NCI-H2081 (cell line): ENCODE measurements around the gene PPEF1.
"Not testable (repeated sequence)": the region's sequence is repeated elsewhere in the genome, so short reads cannot be mapped to it uniquely, and the experiment has no call there.

Experiments used
- DNase-seq, 2 experiments: peaks; one replicate each; lab custom pipeline; 2025; lab: John Stamatoyannopoulos, UW

Gene PPEF1

GRCh38 chrX:18702362-18703195, 4.9 kb upstream of the PPEF1 start:
- DNase-seq: no peak

GRCh38 chrX:18709833-18710232, 2.4 kb downstream of the PPEF1 start:
- no peak for DNase-seq

GRCh38 chrX:18714910-18715309, 7.5 kb downstream of the PPEF1 start:
- no peak for DNase-seq

- DNase-seq: no peak
Measured at GRCh38 chrX:18719852-18720251, 12.4 kb downstream of the PPEF1 start.

GRCh38 chrX:18721683-18722499, 14.4 kb downstream of the PPEF1 start:
- DNase-seq: no peak

- DNase-seq: no peak
Measured at GRCh38 chrX:18722500-18723071, 15.1 kb downstream of the PPEF1 start.

- DNase-seq: no peak
Measured at GRCh38 chrX:18725310-18725943, 18.0 kb downstream of the PPEF1 start.

GRCh38 chrX:18733287-18733686, 25.8 kb downstream of the PPEF1 start:
- no peak for DNase-seq

- DNase-seq: not testable (repeated sequence)
Measured at GRCh38 chrX:18739609-18740008, 32.2 kb downstream of the PPEF1 start.

- no peak for DNase-seq
Measured at GRCh38 chrX:18748499-18748898, 41.1 kb downstream of the PPEF1 start.

- no peak for DNase-seq
Measured at GRCh38 chrX:18753631-18754030, 46.2 kb downstream of the PPEF1 start.

- no peak for DNase-seq
Measured at GRCh38 chrX:18755651-18756050, 48.2 kb downstream of the PPEF1 start.

- no peak for DNase-seq
Measured at GRCh38 chrX:18757956-18758932, 50.8 kb downstream of the PPEF1 start.

GRCh38 chrX:18761750-18762149, 54.3 kb downstream of the PPEF1 start:
- no peak for DNase-seq

GRCh38 chrX:18763106-18763505, 55.7 kb downstream of the PPEF1 start:
- not testable (repeated sequence) for DNase-seq

- no peak for DNase-seq
Measured at GRCh38 chrX:18769364-18769763, 61.9 kb downstream of the PPEF1 start.

GRCh38 chrX:18769812-18770573, 62.5 kb downstream of the PPEF1 start:
- no peak for DNase-seq

- DNase-seq: no peak
Measured at GRCh38 chrX:18789916-18790315, 82.5 kb downstream of the PPEF1 start.

- no peak for DNase-seq
Measured at GRCh38 chrX:18792828-18793227, 85.4 kb downstream of the PPEF1 start.

- no peak for DNase-seq
Measured at GRCh38 chrX:18793601-18794089, 86.2 kb downstream of the PPEF1 start.
